Heart right ventricle (tissue), 16 donors: ENCODE results near the gene CTXND2. TPM values are rescaled to one million over a fixed set of nuclear protein-coding genes. Genes with fewer than 3 reads are reported as not detected.
A peak's percentile ranks its signal among the peaks of the same experiment; 100 is the strongest.
"Not testable (repeated sequence)": the region's sequence is repeated elsewhere in the genome, so short reads cannot be mapped to it uniquely, and the experiment has no call there.

Source experiments
- ATAC-seq, 8 donors: fragments of 200-7000 bp; cut with Tn5 transposase; one replicate each; pipeline ENCODE4 v1.9.1; 2020; ENCODE audit warnings: mild to moderate bottlenecking in 8 of 8, moderate library complexity in 8 of 8, moderate number of reproducible peaks in 1 of 8
- DNase-seq, 2 donors: peaks; one replicate each; pipeline ENCODE4 v3.0.0-alpha.2; 2020
- H3K27ac ChIP-seq, 10 donors: fragments of 200-600 bp; sonication (generic) in 2 of 10; one replicate each; pipeline versions ENCODE4 v1.5.0 to v1.8.0; 2020 to 2022; ENCODE audit warnings: mild to moderate bottlenecking in 3 of 10
- H3K27me3 ChIP-seq, 7 donors: fragments of 200-600 bp; one replicate each; pipeline ENCODE4 v1.8.0; 2021 to 2022; ENCODE audit warnings: mild to moderate bottlenecking in 2 of 7
- H3K36me3 ChIP-seq, 9 donors: fragments of 200-600 bp; sonication (generic) in 1 of 9; one replicate each; pipeline versions ENCODE4 v1.5.0 to v1.8.0; 2020 to 2022; ENCODE audit warnings: mild to moderate bottlenecking in 2 of 9
- H3K4me1 ChIP-seq, 9 donors: fragments of 200-600 bp; sonication (generic) in 1 of 9; one replicate each; pipeline versions ENCODE4 v1.5.0 to v1.8.0; 2020 to 2022; ENCODE audit warnings: mild to moderate bottlenecking in 4 of 9
- H3K4me3 ChIP-seq, 10 donors: fragments of 200-600 bp; sonication (generic) in 2 of 10; one replicate each; pipeline versions ENCODE4 v1.5.0 to v1.8.0; 2020 to 2022; ENCODE audit warnings: mild to moderate bottlenecking in 7 of 10, moderate library complexity in 2 of 10
- H3K9me3 ChIP-seq, 11 donors: fragments of 200-600 bp in 10 of 11; sonication (generic) in 2 of 11; one replicate each; pipeline versions ENCODE4 v1.5.0 to v1.8.0; 2013 to 2022; ENCODE audit warnings: mild to moderate bottlenecking in 2 of 11, control low read depth in 1 of 11, moderate library complexity in 1 of 11
- WGBS, 2 donors: extraction: QIAGEN DNeasy Blood & Tissue Kit; methylation state at CpG; one replicate each; pipeline ENCODE4 v1.1.7; 2013; ENCODE audit warnings: inconsistent platforms in 1 of 2; 5-methylcytosine and 5-hydroxymethylcytosine counted together
- intact Hi-C, 10 donors: fragments of 100-400 bp; cut with DNase I; formaldehyde crosslinking; loops; one replicate each; pipeline versions ENCODE4 v1.11.1 to v1.14.2; 2022
- polyA plus RNA-seq, 2 donors: library from polyadenylated mRNA; stranded (reverse); fragments of 200-250 nt; gene quantifications; one replicate each; pipeline ENCODE4 v1.2.3, GENCODE V29; 2013
- total RNA-seq, 10 donors: library from RNA; stranded (reverse); fragmentation: NEBNext Ultra II Directional in 3 of 10; extraction: Animal tissue kit (Norgen Biotek cat#: 25700) in 3 of 10; gene quantifications; one replicate each; pipeline versions ENCODE4 v1.2.1 to v1.2.4, GENCODE V29; 2021 to 2023
- TF ChIP-seq, protein P1 (sequence below), 9 donors: fragments of 200-600 bp; sonication (generic) in 2 of 9; IDR thresholded peaks; one replicate each; pipeline versions ENCODE4 v1.5.0 to v1.8.0; 2021 to 2022; ENCODE audit warnings: antibody characterized with exemption in 9 of 9, mild to moderate bottlenecking in 5 of 9, moderate library complexity in 1 of 9
- donor health status: Arrhythmogenic right ventricular cardiomyopathy.
- donor health status: ischemic (EF 13 %, LVEDD 7.1; RV severe dilation, severe dysfunction).
- donor health status: healthy with polysubstance abuse.
- donor health status: DM: no; HTN: yes; CAD: no.
- donor health status: DM: no; HTN: no; CAD: no.
- donor health status: ischemic (EF 25% LVEDD 6.9; RV normal size, moderate dysfunction).
- donor health status: ischemic (EF 25% LVEDD 5.7; RV mildly dilated, moderate dysfunction).
- donor health status: healthy.
- donor health status: DM: yes; HTN: yes; CAD: no.
- donor health status: Ischemic cardiomyopathy.
- donor health status: ischemic (EF 35%, LVEDD 5.7; RV mildly dilated, moderate dysfunction).
- donor health status: nonischemic (EF 11% LVEDD 7.7; RV severe dilation, severe dysfunction).
- donor health status: DM: yes; HTN: yes; CAD: no.
- donor health status: PGD.
- donor health status: ischemic (EF 29% LVEDD 5.4; RV normal size, mild dysfunction).
- donor health status: nonischemic (EF 23%, LVEDD 6.1; RV moderate dilation, normal function).

CTXND2 gene
- total and polyA plus RNA-seq, 12 donors: not detected

DNA sequence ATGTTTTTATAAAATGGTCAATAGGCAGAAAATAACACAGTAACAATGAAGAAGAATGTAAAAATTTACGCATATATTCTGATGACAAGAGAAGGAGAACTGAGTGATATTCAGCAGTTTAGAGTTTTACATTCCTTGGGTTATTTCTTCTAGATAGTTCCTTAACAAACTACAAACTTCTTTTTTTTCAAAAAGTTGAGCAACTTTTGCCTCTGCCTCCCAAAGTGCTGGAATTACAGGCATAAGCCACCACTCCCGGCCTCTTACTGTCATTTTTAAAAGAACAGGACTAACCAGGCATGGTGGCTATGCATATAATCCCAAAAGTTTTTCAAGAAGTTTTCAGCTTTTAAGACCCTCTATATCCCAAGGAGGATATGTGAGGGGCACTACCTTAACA lies 43.5 kb upstream of the CTXND2 start:
- TF ChIP-seq, protein P1, sequence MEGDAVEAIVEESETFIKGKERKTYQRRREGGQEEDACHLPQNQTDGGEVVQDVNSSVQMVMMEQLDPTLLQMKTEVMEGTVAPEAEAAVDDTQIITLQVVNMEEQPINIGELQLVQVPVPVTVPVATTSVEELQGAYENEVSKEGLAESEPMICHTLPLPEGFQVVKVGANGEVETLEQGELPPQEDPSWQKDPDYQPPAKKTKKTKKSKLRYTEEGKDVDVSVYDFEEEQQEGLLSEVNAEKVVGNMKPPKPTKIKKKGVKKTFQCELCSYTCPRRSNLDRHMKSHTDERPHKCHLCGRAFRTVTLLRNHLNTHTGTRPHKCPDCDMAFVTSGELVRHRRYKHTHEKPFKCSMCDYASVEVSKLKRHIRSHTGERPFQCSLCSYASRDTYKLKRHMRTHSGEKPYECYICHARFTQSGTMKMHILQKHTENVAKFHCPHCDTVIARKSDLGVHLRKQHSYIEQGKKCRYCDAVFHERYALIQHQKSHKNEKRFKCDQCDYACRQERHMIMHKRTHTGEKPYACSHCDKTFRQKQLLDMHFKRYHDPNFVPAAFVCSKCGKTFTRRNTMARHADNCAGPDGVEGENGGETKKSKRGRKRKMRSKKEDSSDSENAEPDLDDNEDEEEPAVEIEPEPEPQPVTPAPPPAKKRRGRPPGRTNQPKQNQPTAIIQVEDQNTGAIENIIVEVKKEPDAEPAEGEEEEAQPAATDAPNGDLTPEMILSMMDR (IDR thresholded peaks at IDR 0.05): no peak
- peaks cover 0 to 86% (median 16%) of the 10 kb centered on the region in 9 donors for H3K36me3 ChIP-seq

GRCh38 chr1:150846473-150847146 lies 40.3 kb upstream of the CTXND2 start:
- TF ChIP-seq, protein P1 (IDR thresholded peaks at IDR 0.05): no peak
- 97 to 98% methylated on average over 4 of the region's 4 CpGs for WGBS, 2 donors
- ATAC-seq: no peak

More for the DNA sequence above, 43.5 kb upstream of the CTXND2 start:
- Histone ChIP-seq H3K27me3 (no peaks in the 10 kb centered on the region), H3K4me1 (peaks cover 0 to 52% (median 19%) of the 10 kb centered on the region in 9 donors), H3K4me3 (no peak overlapping the region), H3K27ac (peak overlapping the region in 1 of 10 donors; percentile 17), H3K9me3 (no peaks in the 10 kb centered on the region)
- ATAC-seq: no peak
- intact Hi-C loops: no loop called here
- DNase-seq: no peak
- WGBS, 2 donors: 92 to 95% methylated on average over 2 of the region's 2 CpGs

DNA sequence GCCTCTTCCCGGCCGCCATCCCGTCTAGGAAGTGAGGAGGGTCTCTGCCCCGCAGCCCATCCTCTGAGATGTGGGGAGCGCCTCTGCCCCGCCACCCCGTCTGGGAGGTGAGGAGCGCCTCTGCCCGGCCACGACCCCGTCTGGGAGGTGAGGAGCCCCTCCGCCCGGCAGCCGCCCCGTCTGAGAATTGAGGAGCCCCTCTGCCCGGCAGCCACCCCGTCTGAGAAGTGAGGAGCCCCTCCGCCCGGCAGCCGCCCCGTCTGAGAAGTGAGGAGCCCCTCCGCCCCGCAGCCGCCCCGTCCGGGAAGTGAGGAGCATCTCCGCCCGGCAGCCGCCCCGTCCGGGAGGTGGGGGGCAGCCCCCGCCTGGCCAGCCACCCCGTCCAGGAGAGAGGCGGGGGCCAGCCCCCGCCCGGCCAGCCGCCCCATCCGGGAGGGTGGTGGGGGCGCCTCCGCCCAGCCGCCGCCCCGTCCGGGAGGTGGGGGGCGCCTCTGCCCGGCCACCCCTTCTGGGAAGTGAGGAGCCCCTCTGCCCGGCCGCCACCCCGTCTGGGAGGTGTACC lies 36.1 kb upstream of the CTXND2 start:
- intact Hi-C loops, ATAC-seq, H3K9me3 ChIP-seq, H3K27ac ChIP-seq, DNase-seq, H3K4me3 ChIP-seq, H3K27me3 ChIP-seq: not testable (repeated sequence)
- WGBS, 2 donors: 96 to 99% methylated on average over 25 to 46 of the region's 49 CpGs
- peaks cover 0 to 29% (median 10%) of the 10 kb centered on the region in 9 donors for H3K4me1 ChIP-seq
- H3K36me3 ChIP-seq: peaks cover 0 to 85% (median 26%) of the 10 kb centered on the region in 9 donors

More at GRCh38 chr1:150846473-150847146, 40.3 kb upstream of the CTXND2 start:
- peaks cover 0 to 74% (median 14%) of the 10 kb centered on the region in 9 donors for H3K36me3 ChIP-seq
- H3K4me3 ChIP-seq: no peak overlapping the region
- DNase-seq: no peak
- intact Hi-C loops: no loop called here
- H3K27ac ChIP-seq: no peak overlapping the region
- peaks cover 0 to 47% (median 19%) of the 10 kb centered on the region in 9 donors for H3K4me1 ChIP-seq
- H3K9me3 ChIP-seq: no peaks in the 10 kb centered on the region
- no peaks in the 10 kb centered on the region for H3K27me3 ChIP-seq

- DNase-seq, ATAC-seq, H3K9me3 ChIP-seq, H3K27me3 ChIP-seq, intact Hi-C loops: not testable (repeated sequence)
- H3K4me3 ChIP-seq: peak overlapping the region in 1 of 10 donors; percentile 15
- peaks cover 0 to 86% (median 29%) of the 10 kb centered on the region in 9 donors for H3K36me3 ChIP-seq
- 84 to 86% methylated on average over 3 of the region's 3 CpGs for WGBS, 2 donors
- H3K27ac ChIP-seq: peak overlapping the region in 4 of 10 donors; percentile 7 to 57 (median 16)
- H3K4me1 ChIP-seq: peaks cover 0 to 17% (median 10%) of the 10 kb centered on the region in 9 donors
Measured at GRCh38 chr1:150852734-150853133, 34.2 kb upstream of the CTXND2 start.

- Histone ChIP-seq H3K36me3 (peaks cover 0 to 38% (median 5%) of the 10 kb centered on the region in 9 donors), H3K4me3 (no peak overlapping the region), H3K9me3 (peaks cover 0 to 6% (median 0%) of the 10 kb centered on the region in 11 donors), H3K27ac (no peak overlapping the region), H3K27me3 (no peaks in the 10 kb centered on the region), H3K4me1 (peaks cover 0 to 22% (median 2%) of the 10 kb centered on the region in 9 donors)
- intact Hi-C loops: no loop called here
- TF ChIP-seq, protein P1 (IDR thresholded peaks at IDR 0.05): no peak
- no peak for ATAC-seq
- DNase-seq: no peak
- WGBS, 2 donors: 86 to 90% methylated on average over 2 of the region's 2 CpGs
Measured at GRCh38 chr1:150863724-150864123, 23.2 kb upstream of the CTXND2 start.

DNA sequence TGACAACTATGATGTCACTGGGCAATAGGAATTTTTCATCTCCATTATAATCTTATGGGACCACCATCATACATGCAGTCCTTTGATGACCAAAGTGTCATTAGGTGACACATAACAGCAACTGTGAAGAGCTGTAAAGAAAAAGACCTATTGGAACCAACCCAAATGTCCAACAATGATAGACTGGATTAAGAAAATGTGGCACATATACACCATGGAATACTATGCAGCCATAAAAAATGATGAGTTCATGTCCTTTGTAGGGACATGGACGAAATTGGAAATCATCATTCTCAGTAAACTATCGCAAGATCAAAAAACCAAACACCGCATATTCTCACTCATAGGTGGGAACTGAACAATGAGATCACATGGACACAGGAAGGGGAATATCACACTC lies 22.7 kb upstream of the CTXND2 start:
- intact Hi-C loops, H3K4me3 ChIP-seq, ATAC-seq, H3K27ac ChIP-seq, DNase-seq, H3K9me3 ChIP-seq, H3K27me3 ChIP-seq: not testable (repeated sequence)
- Histone ChIP-seq H3K4me1 (peaks cover 0 to 19% (median 0%) of the 10 kb centered on the region in 9 donors), H3K36me3 (peaks cover 0 to 43% (median 5%) of the 10 kb centered on the region in 9 donors)
- 86 to 87% methylated on average over 3 of the region's 3 CpGs for WGBS, 2 donors
